Colonic mucosa (tissue), 4 donors: ENCODE measurements around the gene TECTB. TPM values are rescaled to one million over a fixed set of nuclear protein-coding genes. Genes with fewer than 3 reads are reported as not detected.

Experiments
- DNase-seq: peaks from one replicate; pipeline ENCODE4 v3.0.0-alpha.2; 2020
- H3K27ac ChIP-seq: fragments of 200-600 bp; one replicate; pipeline ENCODE4 v1.8.0; 2021
- H3K27me3 ChIP-seq: fragments of 200-600 bp; one replicate; pipeline ENCODE4 v1.8.0; 2021
- H3K36me3 ChIP-seq: fragments of 200-600 bp; one replicate; pipeline ENCODE4 v1.8.0; 2021
- H3K4me1 ChIP-seq: fragments of 200-600 bp; one replicate; pipeline ENCODE4 v1.8.0; 2021; ENCODE audit warnings: mild to moderate bottlenecking
- H3K4me3 ChIP-seq: fragments of 200-600 bp; one replicate; pipeline ENCODE4 v1.8.0; 2021
- H3K9ac ChIP-seq, 2 donors: one replicate each; pipeline ENCODE4 v1.7.0; 2013; ENCODE audit warnings: control low read depth in 2 of 2, low read depth in 2 of 2, low read length in 2 of 2
- H3K9me3 ChIP-seq: fragments of 200-600 bp; one replicate; pipeline ENCODE4 v1.8.0; 2021
- CTCF ChIP-seq: fragments of 200-600 bp; IDR thresholded peaks from one replicate; pipeline ENCODE4 v1.8.0; 2022; ENCODE audit warnings: antibody characterized with exemption, mild to moderate bottlenecking
- intact Hi-C: fragments of 100-400 bp; cut with DNase I; formaldehyde crosslinking; loops from one replicate; pipeline ENCODE4 v1.14.1; 2022
- total RNA-seq, 2 donors: library from RNA; stranded (reverse); fragmentation: NEBNext Ultra II Directional in 1 of 2; extraction: Animal tissue kit (Norgen Biotek cat#: 25700) in 1 of 2; gene quantifications; one replicate each; pipeline ENCODE4 v1.2.1, GENCODE V29; 2021
- donor health status: healthy.
- donor health status: DM: no; HTN: no; CAD: no.
- donor health status: DM: no; HTN: no; CAD: no.

The TECTB gene
- total RNA-seq, 2 donors from 2014 or later, result not detected

- no peaks in the 10 kb centered on the region for H3K4me1 ChIP-seq
- no peak for DNase-seq
- no peaks in the 10 kb centered on the region for H3K27me3 ChIP-seq
- H3K4me3 ChIP-seq, result no peak overlapping the region
- no peaks in the 10 kb centered on the region for H3K36me3 ChIP-seq
- H3K9me3 ChIP-seq, result no peaks in the 10 kb centered on the region
- no peak overlapping the region for H3K27ac ChIP-seq
- H3K9ac ChIP-seq, result no peak overlapping the region
- no peak for TF ChIP-seq CTCF
- intact Hi-C loops, result no loop called here
These were observed 62.5 kb downstream of the TECTB start for GRCh38 chr10:112345743-112346142.

DNA sequence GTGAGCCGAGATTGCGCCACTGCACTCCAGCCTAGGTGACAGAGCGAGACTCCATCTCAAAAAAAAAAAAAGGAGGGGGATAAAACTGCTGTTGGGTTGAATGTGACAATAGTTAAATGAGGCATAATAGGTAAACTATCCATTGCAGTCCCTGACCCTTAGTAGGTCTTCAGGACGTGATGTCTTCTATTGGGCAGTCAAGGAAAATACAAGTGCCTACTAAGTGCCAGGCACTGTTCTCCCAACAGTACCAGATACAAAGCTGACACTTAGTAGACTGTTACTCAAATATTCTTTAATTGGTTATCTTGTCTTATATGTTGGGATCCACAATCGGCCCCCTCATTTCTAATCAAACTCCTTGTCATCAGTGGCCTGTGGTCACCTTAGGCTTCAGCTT, 63.6 kb downstream of the TECTB start:
- Histone ChIP-seq H3K4me3 (no peak overlapping the region), H3K9me3 (no peaks in the 10 kb centered on the region), H3K27me3 (no peaks in the 10 kb centered on the region), H3K4me1 (no peaks in the 10 kb centered on the region), H3K9ac (no peak overlapping the region), H3K27ac (no peak overlapping the region), H3K36me3 (no peaks in the 10 kb centered on the region)
- no peak for TF ChIP-seq CTCF
- intact Hi-C loops, result no loop called here
- no peak for DNase-seq

DNA sequence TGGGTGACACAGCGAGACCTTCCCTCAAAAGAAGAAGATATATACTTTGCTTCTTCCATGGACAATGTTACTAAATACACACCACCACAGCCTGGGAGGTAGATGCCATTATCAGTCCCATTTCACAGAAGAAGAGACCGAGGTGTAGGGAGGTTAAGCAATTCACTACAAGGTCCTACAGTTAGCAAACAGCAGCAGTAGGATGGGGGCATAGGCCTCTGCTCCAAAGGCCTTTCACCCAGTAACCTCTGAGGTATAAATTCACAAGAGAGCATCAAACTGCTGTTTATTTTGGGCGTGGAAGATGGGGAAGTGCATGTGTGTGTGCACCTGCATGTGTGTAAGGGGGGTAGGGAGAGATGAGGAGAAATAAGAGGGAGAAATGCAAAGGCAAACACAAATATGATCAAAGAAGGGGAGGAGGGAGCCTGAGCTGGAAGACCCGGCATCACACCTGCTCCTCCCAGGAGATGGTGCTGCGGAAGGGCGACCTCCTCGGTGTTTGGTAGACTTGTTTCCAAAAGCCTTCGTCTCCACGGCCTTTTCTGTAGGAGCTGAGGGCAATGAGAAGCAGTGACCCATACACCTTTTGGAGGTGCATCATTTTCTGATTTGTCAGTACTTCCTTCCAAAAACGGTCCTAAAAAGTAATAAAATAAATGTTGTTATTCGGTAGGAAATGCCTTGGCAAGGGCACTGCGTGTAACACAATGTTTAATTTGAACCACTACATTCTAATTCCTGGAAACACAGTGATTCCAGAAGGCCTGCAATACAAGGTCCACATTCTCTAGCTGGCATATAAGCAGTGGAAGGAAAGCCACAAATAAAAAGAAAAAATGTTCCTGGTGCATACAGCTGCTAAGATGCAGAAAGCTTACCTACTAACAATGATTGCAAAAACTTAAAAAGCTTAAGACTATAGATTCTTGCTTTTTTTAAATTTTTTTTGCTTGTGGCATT, 64.8 kb downstream of the TECTB start:
- H3K36me3 ChIP-seq, result no peaks in the 10 kb centered on the region
- DNase-seq, result no peak
- no peak overlapping the region for H3K9ac ChIP-seq
- no peak for TF ChIP-seq CTCF
- H3K9me3 ChIP-seq, result no peaks in the 10 kb centered on the region
- no peaks in the 10 kb centered on the region for H3K27me3 ChIP-seq
- intact Hi-C loops, result no loop called here
- H3K27ac ChIP-seq, result no peak overlapping the region
- no peaks in the 10 kb centered on the region for H3K4me1 ChIP-seq
- no peak overlapping the region for H3K4me3 ChIP-seq

GRCh38 chr10:112348759-112349158, 65.6 kb downstream of the TECTB start:
- H3K36me3 ChIP-seq, result no peaks in the 10 kb centered on the region
- no peak overlapping the region for H3K4me3 ChIP-seq
- TF ChIP-seq CTCF, result no peak
- H3K4me1 ChIP-seq, result no peaks in the 10 kb centered on the region
- no peaks in the 10 kb centered on the region for H3K9me3 ChIP-seq
- H3K9ac ChIP-seq, result no peak overlapping the region
- DNase-seq, result no peak
- H3K27me3 ChIP-seq, result no peaks in the 10 kb centered on the region
- no peak overlapping the region for H3K27ac ChIP-seq
- intact Hi-C loops, result no loop called here

DNA sequence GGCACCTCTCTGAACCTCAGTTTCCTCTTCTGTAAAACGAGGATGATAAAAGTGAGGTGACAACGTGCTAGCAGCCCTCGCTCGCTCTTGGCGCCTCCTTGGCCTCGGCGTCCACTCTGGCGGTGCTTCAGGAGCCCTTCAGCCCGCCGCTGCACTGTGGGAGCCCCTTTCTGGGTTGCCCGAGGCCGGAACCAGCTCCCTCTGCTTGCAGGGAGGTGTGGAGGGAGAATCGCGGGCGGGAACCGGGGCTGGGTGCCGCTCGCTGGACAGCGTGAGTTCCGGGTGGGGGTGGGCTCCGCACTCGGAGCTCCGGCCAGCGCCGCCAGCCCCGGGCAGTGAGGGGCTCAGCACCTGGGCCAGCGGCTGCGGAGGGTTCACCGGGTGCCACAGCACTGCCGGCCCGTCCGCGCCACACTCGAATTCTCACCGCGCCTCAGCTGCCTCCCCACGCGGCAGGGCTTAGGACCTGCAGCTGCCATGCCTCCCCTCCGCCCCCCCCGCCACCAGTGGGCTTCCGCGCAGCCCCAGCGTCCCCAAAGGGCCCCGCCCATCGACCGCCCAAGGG, 66.4 kb downstream of the TECTB start:
- no peak for DNase-seq
- H3K4me1 ChIP-seq, result no peaks in the 10 kb centered on the region
- no peak for TF ChIP-seq CTCF
- H3K4me3 ChIP-seq, result no peak overlapping the region
- no peak overlapping the region for H3K9ac ChIP-seq
- no peaks in the 10 kb centered on the region for H3K9me3 ChIP-seq
- intact Hi-C loops, result no loop called here
- H3K27ac ChIP-seq, result no peak overlapping the region
- H3K36me3 ChIP-seq, result no peaks in the 10 kb centered on the region
- no peaks in the 10 kb centered on the region for H3K27me3 ChIP-seq
